Medulla oblongata (tissue), 1 donor: ENCODE data around the gene SLC26A6.

Source experiments
- DNase-seq: peaks from one replicate; pipeline ENCODE4 v3.0.0-alpha.2; 2015; ENCODE audit errors: extremely low spot score

The SLC26A6 gene

GRCh38 chr3:48661501-48662144 lies 26.4 kb upstream of the SLC26A6 start:
- peak; percentile 50 for DNase-seq

- DNase-seq = no peak
Measured at GRCh38 chr3:48660800-48661400, 25.6 kb upstream of the SLC26A6 start.

- no peak for DNase-seq
Measured at GRCh38 chr3:48656841-48657281, 21.6 kb upstream of the SLC26A6 start.

GRCh38 chr3:48656061-48656840 lies 21.0 kb upstream of the SLC26A6 start:
- DNase-seq = peak; percentile 51

- DNase-seq = no peak
Measured at GRCh38 chr3:48655606-48656005, 20.3 kb upstream of the SLC26A6 start.

- no peak for DNase-seq
Measured at GRCh38 chr3:48655063-48655462, 19.8 kb upstream of the SLC26A6 start.

- DNase-seq = no peak
Measured at GRCh38 chr3:48652923-48653715, 17.9 kb upstream of the SLC26A6 start.

- DNase-seq = no peak
Measured at GRCh38 chr3:48651771-48652170, 16.5 kb upstream of the SLC26A6 start.

GRCh38 chr3:48650723-48651122 lies 15.5 kb upstream of the SLC26A6 start:
- DNase-seq = no peak

GRCh38 chr3:48648188-48648850 lies 13.1 kb upstream of the SLC26A6 start:
- no peak for DNase-seq

- no peak for DNase-seq
Measured at GRCh38 chr3:48647714-48648113, 12.5 kb upstream of the SLC26A6 start.

GRCh38 chr3:48644898-48645760 lies 9.9 kb upstream of the SLC26A6 start:
- DNase-seq = no peak

- DNase-seq = no peak
Measured at GRCh38 chr3:48642605-48643004, 7.3 kb upstream of the SLC26A6 start.

- DNase-seq = no peak
Measured at GRCh38 chr3:48641396-48641795, 6.1 kb upstream of the SLC26A6 start.

- no peak for DNase-seq
Measured at GRCh38 chr3:48639944-48640606, 4.8 kb upstream of the SLC26A6 start.

GRCh38 chr3:48637305-48637704 lies 2.0 kb upstream of the SLC26A6 start:
- DNase-seq = no peak

- DNase-seq = no peak
Measured at GRCh38 chr3:48636149-48636655, 941 bp upstream of the SLC26A6 start.

- DNase-seq = peak; percentile 22
Measured at GRCh38 chr3:48634661-48635221, 520 bp downstream of the SLC26A6 start.

GRCh38 chr3:48633743-48634142 lies 1.5 kb downstream of the SLC26A6 start:
- DNase-seq = no peak
